ENCODE measurements around the gene COL9A3.
A peak's percentile ranks its signal among the peaks of the same experiment; 100 is the strongest.
"Not testable (repeated sequence)": the region's sequence is repeated elsewhere in the genome, so short reads cannot be mapped to it uniquely, and the experiment has no call there.

The COL9A3 gene

GRCh38 chr20:62856931-62857619 is 40.2 kb downstream of the COL9A3 start:
- DNase-seq (ENCODE audit: low spot score) = no peak

GRCh38 chr20:62858058-62858830 is 41.4 kb downstream of the COL9A3 start:
- peak; percentile 66 for DNase-seq (ENCODE audit: low spot score)

- DNase-seq (ENCODE audit: low spot score) = no peak
These were observed 42.9 kb downstream of the COL9A3 start for GRCh38 chr20:62859721-62860120.

- DNase-seq (ENCODE audit: low spot score) = peak; percentile 62
These were observed 43.6 kb downstream of the COL9A3 start for GRCh38 chr20:62860391-62860923.

- DNase-seq (ENCODE audit: low spot score) = no peak
These were observed 44.3 kb downstream of the COL9A3 start for GRCh38 chr20:62860924-62861691.

- DNase-seq (ENCODE audit: low spot score) = peak; percentile 86
These were observed 45.0 kb downstream of the COL9A3 start, which contains the start of gene TCFL5 for GRCh38 chr20:62861726-62862336. Gene TCFL5, minus strand, starts transcription at chr20:62861822. Its CDS starts 152 bp downstream, at chr20:62861670.

- no peak for DNase-seq (ENCODE audit: low spot score)
These were observed 47.4 kb downstream of the COL9A3 start for GRCh38 chr20:62864207-62864606.

GRCh38 chr20:62872184-62872847 is 55.5 kb downstream of the COL9A3 start:
- no peak for DNase-seq (ENCODE audit: low spot score)

- no peak for DNase-seq (ENCODE audit: low spot score)
These were observed 56.0 kb downstream of the COL9A3 start for GRCh38 chr20:62872862-62873261.

- DNase-seq (ENCODE audit: low spot score) = no peak
These were observed 56.4 kb downstream of the COL9A3 start for GRCh38 chr20:62873280-62873679.

- not testable (repeated sequence) for DNase-seq (ENCODE audit: low spot score)
These were observed 56.8 kb downstream of the COL9A3 start for GRCh38 chr20:62873681-62874031.

GRCh38 chr20:62874964-62875344 is 58.1 kb downstream of the COL9A3 start:
- DNase-seq (ENCODE audit: low spot score) = no peak

- peak; percentile 73 for DNase-seq (ENCODE audit: low spot score)
These were observed 58.8 kb downstream of the COL9A3 start for GRCh38 chr20:62875419-62876361.

GRCh38 chr20:62876501-62876901 is 59.7 kb downstream of the COL9A3 start:
- DNase-seq (ENCODE audit: low spot score) = no peak

- no peak for DNase-seq (ENCODE audit: low spot score)
These were observed 60.3 kb downstream of the COL9A3 start for GRCh38 chr20:62876902-62877816.

GRCh38 chr20:62878244-62879038 is 61.6 kb downstream of the COL9A3 start:
- no peak for DNase-seq (ENCODE audit: low spot score)

- no peak for DNase-seq (ENCODE audit: low spot score)
These were observed 62.7 kb downstream of the COL9A3 start for GRCh38 chr20:62879275-62880146.

Measured in putamen (tissue), 1 donor.